SH-SY5Y (cell line): ENCODE results near the gene MRPL34.

Experiments
- GATA2 ChIP-seq: IDR thresholded peaks from 2 replicates; pipeline ENCODE4 v1.6.1; 2011; ENCODE audit warnings: mild to moderate bottlenecking, low read depth, low read length
- GATA3 ChIP-seq: IDR thresholded peaks from 2 replicates; pipeline ENCODE4 v1.6.1; 2011; ENCODE audit warnings: low read depth, mild to moderate bottlenecking, low read length, moderate library complexity

DNA sequence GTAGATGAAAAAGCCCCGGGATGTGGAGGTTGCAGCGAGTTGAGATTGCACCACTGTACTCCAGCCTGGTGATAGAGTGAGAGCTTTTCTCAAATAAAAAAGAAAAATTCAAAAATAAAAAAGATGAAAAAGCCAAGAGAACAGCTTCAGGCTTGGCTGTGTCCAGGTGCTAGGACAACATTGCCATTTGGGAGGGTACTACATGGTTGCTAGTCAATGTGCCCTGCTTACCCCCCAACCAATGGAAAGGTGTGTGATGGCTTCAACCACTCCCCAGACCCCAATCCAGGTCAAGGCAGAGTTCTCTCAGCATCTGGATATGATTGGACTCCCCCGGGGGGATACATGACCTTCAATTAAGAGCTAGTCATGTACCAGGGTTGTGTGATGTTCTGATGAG is 26.2 kb upstream of the MRPL34 start:
- no peak for TF ChIP-seq GATA2
- TF ChIP-seq GATA3 = no peak
